C4-2B (cell line): ENCODE measurements around the gene CASP10.

Source experiments
- H3K27ac ChIP-seq: fragments of 450-650 bp; 2 replicates; pipeline ENCODE4 v1.5.1; 2017
- ZFX ChIP-seq: fragments of 450-650 bp; IDR thresholded peaks from 2 replicates; pipeline ENCODE4 v1.6.1; 2017
- TF ChIP-seq, protein P1 (sequence below): fragments of 450-650 bp; conservative IDR thresholded peaks from 2 replicates; pipeline ENCODE4 v1.5.1; 2017; ENCODE audit warnings: mild to moderate bottlenecking

Gene CASP10

DNA sequence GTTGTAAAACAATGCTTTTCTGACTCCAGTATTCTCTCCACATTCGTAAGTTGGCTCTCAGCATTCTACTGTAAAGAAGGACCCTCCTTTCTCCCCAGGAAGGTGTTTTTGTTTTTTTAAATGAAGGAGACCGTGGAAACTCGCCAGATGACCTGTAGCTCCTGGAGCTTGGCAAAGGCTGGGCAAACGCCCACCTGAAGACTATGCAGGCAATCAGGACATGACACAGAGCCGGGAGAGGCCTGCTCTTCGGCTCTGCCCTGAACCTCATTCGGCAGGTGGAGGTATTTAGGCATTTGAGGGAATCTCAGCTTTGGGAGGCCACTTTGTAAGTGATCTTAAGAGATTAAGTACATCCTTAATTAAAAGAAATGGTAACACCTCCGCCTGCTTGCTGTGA, 17.4 kb downstream of the CASP10 start:
- H3K27ac ChIP-seq, result no peak overlapping the region
- no peak for TF ChIP-seq ZFX
- TF ChIP-seq, protein P1, sequence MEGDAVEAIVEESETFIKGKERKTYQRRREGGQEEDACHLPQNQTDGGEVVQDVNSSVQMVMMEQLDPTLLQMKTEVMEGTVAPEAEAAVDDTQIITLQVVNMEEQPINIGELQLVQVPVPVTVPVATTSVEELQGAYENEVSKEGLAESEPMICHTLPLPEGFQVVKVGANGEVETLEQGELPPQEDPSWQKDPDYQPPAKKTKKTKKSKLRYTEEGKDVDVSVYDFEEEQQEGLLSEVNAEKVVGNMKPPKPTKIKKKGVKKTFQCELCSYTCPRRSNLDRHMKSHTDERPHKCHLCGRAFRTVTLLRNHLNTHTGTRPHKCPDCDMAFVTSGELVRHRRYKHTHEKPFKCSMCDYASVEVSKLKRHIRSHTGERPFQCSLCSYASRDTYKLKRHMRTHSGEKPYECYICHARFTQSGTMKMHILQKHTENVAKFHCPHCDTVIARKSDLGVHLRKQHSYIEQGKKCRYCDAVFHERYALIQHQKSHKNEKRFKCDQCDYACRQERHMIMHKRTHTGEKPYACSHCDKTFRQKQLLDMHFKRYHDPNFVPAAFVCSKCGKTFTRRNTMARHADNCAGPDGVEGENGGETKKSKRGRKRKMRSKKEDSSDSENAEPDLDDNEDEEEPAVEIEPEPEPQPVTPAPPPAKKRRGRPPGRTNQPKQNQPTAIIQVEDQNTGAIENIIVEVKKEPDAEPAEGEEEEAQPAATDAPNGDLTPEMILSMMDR, result no peak

DNA sequence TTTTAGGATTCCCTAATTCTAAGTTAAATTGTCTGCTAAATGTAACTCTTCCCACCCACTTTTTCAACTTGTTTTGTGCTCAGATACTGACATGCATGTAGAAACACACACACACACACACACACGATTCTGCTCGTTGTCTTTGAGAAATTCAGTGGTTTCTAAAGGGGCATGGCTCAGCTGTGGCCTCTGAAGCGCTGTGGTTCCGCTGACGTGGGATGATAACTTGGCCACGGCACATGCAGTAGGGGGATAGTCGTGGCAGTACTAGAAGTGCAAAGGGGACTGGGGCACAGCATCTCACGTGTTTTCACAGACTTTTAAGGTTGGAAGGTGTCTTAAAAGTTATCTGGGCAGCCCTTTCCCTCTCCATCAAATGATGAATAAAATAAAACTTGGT, 18.4 kb downstream of the CASP10 start:
- H3K27ac ChIP-seq, result no peak overlapping the region
- TF ChIP-seq, protein P1, result no peak
- no peak for TF ChIP-seq ZFX

DNA sequence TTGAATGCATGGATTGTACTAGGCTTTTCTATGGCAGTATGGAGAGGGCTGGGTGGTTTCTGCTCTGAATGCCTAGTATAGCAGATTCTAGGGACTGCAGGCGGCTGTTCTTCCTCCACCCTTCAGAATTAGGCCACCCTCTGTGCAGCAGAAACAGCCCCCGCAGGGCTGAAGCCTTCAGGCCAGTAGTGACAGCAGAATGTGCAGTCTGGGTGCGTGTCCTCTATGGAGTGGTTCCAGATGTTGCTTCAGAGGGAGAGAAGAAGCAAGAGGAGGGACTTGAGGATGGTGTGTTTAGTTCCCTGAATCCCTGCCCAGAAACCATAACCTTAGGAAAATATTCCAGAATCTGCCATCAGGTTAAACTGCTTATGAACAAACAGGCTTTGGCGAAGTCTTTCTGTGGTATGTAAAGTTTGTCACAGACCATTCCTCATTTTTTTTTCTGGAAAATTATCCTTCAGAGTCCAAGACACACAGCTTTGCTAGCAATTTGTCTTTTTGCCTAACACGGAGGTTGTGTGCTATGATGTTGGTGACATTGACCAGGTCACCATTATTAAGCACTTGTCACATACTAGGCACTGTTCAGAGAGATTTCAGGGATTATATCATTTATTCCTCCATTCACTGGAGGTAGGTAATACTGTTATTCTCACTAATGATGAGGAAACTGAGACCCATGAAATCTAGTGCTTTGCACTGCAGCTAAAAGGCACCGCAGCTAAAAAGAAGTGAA, 21.1 kb downstream of the CASP10 start:
- TF ChIP-seq, protein P1, result no peak
- TF ChIP-seq ZFX, result no peak

DNA sequence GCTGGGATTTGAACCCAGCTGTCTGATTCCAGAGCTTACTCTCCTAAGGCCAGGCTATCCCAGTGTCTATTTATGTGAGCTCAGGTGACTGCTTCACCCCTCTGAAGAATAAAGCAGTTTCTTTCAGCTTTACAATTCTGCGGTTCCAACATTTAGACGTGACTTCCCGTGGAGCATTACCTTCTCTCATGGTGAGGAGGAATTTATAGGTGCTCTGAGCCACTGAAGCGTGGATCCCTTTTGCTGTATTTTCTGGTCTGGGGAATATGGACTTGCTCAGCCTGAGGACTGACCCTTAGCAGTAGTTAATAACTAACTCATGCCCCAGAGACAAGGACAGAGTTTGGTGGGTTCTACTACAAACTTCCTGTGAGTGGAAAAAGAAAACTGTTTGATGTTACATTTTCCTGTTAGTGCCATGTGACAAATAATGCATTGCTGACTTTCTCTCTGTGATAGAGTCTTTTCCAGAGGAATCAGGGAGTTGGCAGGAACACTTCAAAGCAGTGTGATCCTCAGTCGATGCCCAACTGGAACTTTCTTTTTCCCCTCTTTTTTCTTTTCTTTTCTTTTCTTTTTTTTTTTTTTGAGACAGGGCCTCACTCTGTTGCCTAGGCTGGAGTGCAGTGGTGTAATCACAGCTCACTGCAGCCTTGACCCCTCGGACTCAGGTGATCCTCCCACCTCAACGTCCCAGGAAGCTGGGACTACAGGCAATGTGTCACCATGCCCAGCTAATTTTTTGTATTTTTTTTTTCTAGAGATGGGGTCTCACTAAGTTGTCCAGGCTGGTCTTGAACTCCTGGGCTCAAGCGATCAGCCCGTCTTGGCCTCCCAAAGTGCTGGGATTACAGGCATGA, 21.9 kb downstream of the CASP10 start:
- no peak overlapping the region for H3K27ac ChIP-seq
- TF ChIP-seq ZFX, result no peak
- TF ChIP-seq, protein P1, result no peak

More for the DNA sequence above, 21.1 kb downstream of the CASP10 start:
- no peak overlapping the region for H3K27ac ChIP-seq

DNA sequence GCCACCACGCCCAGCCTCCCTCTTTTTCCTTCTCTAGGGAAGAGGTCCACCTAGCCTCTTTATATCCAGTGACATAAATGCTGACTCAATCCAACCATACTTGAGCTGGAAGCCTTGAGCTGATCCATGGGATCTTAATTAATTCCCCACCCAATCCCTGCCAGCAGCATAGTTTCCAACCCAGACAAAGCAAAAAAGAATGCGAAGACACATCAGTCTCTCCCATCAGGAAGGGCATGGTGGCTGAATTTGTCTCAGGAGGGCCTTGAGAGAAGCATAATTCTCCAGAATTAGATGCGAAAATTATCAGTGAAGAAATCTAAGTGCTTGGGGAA, 22.5 kb downstream of the CASP10 start:
- TF ChIP-seq, protein P1, result no peak
- no peak for TF ChIP-seq ZFX
- no peak overlapping the region for H3K27ac ChIP-seq

DNA sequence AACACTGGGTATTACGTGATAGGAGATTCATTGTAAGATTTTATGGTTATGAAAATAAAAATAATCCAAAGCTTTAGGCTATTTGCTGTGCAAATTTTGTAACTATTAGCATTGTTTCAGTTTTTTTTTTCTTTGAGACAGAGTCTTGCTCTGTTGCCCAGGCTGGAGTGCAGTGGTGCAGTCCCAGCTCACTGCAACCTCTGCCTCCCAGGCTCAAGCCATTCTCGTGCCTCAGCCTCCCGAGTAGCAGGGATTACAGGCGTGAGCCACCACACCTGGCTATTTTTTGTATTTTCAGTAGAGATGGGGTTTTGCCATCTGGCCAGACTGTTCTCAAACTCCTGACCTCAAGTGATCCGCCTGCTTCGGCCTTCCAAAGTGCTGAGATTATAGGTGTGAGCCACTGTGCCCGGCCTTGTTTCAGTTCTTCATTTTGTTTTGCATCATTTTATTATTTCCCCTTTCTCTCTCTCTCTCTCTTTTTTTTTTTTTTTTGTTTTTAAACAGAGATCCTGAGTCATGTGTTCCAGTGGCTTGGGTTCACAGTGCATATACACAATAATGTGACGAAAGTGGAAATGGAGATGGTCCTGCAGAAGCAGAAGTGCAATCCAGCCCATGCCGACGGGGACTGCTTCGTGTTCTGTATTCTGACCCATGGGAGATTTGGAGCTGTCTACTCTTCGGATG, 25.8 kb downstream of the CASP10 start:
- no peak for TF ChIP-seq ZFX
- TF ChIP-seq, protein P1, result no peak
- no peak overlapping the region for H3K27ac ChIP-seq

DNA sequence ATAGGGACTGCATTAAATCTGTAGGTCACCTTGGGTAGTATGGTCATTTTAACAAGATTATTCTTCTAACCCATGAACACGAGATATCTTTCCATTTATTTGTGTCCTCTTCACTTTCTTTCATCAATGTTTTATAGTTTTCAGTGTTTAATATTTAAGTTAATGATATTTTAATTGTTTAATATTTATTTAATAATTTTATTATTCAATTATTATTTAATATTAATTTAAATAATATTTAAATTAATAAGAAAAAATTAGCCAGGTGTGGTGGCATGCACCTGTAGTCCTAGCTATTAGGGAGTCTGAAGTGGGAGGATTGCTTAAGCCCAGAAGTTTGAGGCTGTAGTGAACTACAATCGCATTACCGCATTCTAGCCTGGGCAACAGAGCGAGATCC, 33.0 kb downstream of the CASP10 start:
- TF ChIP-seq, protein P1, result no peak
- TF ChIP-seq ZFX, result no peak
- H3K27ac ChIP-seq, result no peak overlapping the region
